K562 (cell line): ENCODE results near the gene KIAA0040.

Experiments used
- CREB1 ChIP-seq, 2 experiments: sonication (generic) in 1 of 2; formaldehyde crosslinking in 1 of 2; IDR thresholded peaks; 2 replicates each; pipeline versions ENCODE4 v1.6.1 to v1.8.0; 2012 to 2022; ENCODE audit warnings: inconsistent platforms in 1 of 2, mild to moderate bottlenecking in 1 of 2, missing genetic modification reagents in 1 of 2, moderate library complexity in 1 of 2
- CTCF ChIP-seq, 3 experiments: IDR thresholded peaks in 2 of 3; conservative IDR thresholded peaks in 1 of 3; 2 replicates each; pipeline ENCODE4 v1.5.1; 2011 to 2012; ENCODE audit warnings: low read length in 3 of 3, mild to moderate bottlenecking in 3 of 3, control low read depth in 2 of 3, improper control_type of control experiment in 1 of 3, inconsistent platforms in 1 of 3, low read depth in 1 of 3, mixed read lengths in 1 of 3, moderate library complexity in 1 of 3; ENCODE audit not compliant: insufficient read depth in 2 of 3
- PHF21A ChIP-seq: fragments of 450-650 bp; IDR thresholded peaks from 2 replicates; pipeline ENCODE4 v1.6.1; 2017; ENCODE audit warnings: low read depth, borderline replicate concordance
- RB1 ChIP-seq: fragments of 450-650 bp; IDR thresholded peaks from 2 replicates; pipeline ENCODE4 v1.6.1; 2017; ENCODE audit warnings: low read depth, mild to moderate bottlenecking
- ZNF830 ChIP-seq: fragments of 250-450 bp; sonication (Bioruptor Pico); IDR thresholded peaks from 2 replicates; pipeline ENCODE4 v1.5.0; 2021; ENCODE audit warnings: mild to moderate bottlenecking

- TF ChIP-seq CTCF (IDR thresholded peaks at IDR 0.05 in 2 of 3, conservative IDR thresholded peaks at IDR 0.05 in 1 of 3; ENCODE audit: insufficient read depth in 2 of 3, low read depth in 1 of 3, low read length in 3 of 3) (no peak), CREB1 (IDR thresholded peaks at IDR 0.05) (no peak), CREB1 (CRISPR knock-in tag; IDR thresholded peaks at IDR 0.05) (no peak), PHF21A (no peak), ZNF830 (CRISPR knock-in tag) (no peak), RB1 (no peak)
Observed at GRCh38 chr1:175210744-175211143, 18.2 kb upstream of the KIAA0040 start.
